NCI-H2081 (cell line): Measurements from ENCODE around the gene CNTLN.

Source experiments
- DNase-seq, 2 experiments: peaks; one replicate each; lab custom pipeline; 2025; lab: John Stamatoyannopoulos, UW

CNTLN gene, protein sequence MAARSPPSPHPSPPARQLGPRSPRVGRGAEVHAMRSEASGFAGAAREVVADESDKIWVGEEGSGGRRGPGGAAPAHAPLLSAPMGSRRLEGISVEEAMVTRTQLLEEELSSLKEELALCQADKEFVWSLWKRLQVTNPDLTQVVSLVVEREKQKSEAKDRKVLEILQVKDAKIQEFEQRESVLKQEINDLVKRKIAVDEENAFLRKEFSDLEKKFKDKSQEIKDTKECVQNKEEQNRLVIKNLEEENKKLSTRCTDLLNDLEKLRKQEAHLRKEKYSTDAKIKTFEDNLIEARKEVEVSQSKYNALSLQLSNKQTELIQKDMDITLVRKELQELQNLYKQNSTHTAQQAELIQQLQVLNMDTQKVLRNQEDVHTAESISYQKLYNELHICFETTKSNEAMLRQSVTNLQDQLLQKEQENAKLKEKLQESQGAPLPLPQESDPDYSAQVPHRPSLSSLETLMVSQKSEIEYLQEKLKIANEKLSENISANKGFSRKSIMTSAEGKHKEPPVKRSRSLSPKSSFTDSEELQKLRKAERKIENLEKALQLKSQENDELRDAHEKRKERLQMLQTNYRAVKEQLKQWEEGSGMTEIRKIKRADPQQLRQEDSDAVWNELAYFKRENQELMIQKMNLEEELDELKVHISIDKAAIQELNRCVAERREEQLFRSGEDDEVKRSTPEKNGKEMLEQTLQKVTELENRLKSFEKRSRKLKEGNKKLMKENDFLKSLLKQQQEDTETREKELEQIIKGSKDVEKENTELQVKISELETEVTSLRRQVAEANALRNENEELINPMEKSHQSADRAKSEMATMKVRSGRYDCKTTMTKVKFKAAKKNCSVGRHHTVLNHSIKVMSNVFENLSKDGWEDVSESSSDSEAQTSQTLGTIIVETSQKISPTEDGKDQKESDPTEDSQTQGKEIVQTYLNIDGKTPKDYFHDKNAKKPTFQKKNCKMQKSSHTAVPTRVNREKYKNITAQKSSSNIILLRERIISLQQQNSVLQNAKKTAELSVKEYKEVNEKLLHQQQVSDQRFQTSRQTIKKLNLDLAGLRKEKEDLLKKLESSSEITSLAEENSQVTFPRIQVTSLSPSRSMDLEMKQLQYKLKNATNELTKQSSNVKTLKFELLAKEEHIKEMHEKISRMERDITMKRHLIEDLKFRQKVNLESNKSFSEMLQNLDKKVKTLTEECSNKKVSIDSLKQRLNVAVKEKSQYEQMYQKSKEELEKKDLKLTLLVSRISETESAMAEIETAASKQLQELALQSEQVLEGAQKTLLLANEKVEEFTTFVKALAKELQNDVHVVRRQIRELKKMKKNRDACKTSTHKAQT (N-terminal part only)

DNA sequence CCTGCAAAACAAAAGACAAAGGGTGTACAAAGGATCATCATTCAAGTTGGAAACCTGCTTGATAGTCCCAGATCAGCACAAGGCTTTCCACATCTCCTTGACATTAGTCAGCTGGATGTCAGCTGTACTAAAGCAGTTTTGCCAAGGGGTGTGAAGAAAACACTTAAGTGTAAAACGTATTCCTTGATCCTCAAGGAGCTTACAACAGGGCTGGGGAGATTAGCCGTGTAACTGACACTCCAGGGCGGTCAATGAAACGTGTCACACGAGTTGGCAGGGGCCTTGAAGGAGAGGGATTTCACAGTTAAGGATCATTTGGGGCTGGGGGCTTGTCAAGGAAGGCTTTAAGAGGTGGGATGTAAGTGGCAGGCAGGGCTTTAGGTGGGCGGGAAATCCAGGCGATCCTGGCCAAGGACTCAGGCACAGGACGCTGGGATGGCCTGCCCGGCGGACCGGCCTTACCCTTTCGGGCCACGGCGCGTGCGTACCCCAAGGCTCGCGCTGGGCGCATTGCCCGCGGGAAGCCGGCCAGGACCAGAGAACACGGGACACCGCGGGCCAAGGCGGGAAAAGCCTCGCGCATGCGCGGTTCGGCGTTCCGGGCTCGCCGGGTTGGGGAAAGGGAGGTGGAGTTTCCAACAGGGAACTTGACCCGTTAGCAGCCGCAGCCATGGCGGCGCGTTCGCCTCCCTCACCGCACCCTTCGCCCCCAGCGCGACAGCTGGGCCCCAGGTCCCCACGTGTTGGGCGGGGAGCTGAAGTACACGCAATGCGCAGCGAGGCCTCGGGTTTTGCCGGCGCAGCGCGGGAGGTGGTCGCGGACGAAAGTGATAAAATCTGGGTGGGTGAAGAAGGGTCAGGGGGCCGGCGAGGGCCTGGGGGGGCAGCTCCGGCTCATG is at the start of gene CNTLN:
TSS of gene CNTLN (plus strand) at position 645 of the 899 bp plus-strand sequence. CDS start at position 671, 26 bp downstream.
- DNase-seq = peak; percentile 93 to 96

DNA sequence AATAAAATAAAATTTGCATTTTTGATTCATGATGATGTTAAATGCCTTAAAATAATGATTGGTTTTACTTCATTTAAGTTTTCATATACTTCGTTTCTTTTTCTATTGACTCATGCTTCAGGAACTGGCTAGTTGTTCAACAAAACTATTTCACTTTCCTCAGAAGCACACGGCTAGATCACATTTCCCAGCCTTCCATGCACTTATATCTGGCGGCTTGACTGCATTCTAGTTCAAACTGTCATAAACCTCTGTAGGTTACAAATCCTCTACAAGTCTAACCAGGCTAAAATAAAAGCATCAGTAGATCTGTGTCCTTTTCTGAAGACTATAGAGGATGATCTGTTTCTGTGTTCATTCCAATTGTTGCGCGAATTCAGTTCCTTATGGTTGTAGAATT is 46.3 kb upstream of the CNTLN start:
- DNase-seq = no peak

DNA sequence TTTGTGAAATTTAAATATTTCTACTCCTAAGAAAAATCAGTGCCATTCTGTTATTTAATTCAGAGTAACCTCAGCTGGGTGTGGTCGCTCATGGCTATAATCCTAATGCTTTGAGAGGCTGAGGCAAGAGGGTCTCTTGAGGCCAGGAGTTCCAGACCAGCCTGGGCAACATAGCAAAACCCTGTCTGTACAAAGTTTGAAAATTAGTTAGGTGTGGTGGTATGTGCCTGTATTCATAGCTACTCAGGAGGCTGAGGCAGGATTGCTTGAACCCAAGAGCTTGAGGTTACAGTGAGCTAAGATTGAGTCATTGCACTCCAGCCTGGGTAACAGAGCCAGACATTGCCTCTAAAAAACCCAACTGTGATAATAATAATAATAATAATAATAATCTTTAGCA is 44.8 kb upstream of the CNTLN start:
- DNase-seq = no peak

DNA sequence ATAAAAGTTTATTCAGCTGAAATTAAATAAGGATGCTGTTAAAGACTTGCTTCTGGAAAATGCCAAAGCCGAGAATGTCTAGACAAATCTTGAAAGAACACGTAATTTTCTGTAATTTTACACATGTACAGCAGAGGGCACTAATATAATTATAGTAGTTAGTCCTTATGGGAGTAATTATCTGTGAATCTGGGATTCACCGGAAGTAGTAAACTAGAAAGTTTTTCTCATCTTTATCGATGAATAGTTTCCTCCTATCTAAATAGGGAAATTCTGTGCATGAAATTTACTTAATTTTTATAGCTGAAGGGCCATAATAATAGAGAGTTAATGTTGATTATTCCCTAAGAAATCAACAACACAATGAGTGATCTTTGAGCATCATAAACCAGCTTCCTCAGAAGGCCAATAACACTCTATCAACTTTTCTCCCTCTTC is 18.4 kb upstream of the CNTLN start:
- peak; percentile 55 to 74 for DNase-seq

DNA sequence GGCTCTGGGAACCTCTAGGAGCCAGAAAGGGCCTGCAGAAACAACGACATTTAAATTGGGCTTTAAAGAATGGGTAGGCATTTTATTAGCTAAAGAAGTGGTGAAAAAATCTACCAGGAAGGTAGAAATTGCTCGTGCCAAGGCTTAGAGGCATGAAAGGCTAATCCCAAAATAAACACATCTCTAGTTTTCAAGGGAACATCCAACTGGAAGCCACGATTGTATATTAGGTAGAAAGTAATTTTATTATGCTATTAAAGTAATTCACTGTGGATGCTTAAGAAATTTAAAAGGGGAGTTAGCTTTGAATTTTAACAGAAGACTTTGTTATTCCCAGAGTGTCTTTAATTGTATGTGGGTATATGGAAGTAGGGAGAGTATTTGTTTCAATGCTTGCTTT is 17.5 kb upstream of the CNTLN start:
- DNase-seq = no peak

DNA sequence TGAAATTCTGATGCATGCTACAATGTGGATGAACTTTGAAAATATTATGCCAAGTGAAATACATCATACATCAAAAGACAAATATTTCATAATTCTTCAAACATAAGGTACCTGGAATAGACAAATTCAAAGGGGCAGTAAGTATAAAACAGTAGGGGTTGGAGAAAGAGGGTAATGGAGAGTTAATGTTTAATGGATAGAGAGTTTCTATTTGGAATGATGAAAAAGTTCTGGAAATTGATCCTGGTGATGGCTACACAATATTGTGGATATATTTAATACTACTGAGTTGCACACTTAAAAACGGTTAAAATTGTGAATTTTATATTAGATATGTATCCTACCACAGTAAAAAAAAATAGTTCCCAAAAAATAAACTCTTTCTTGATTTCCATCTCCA is 14.6 kb upstream of the CNTLN start:
- DNase-seq = no peak

DNA sequence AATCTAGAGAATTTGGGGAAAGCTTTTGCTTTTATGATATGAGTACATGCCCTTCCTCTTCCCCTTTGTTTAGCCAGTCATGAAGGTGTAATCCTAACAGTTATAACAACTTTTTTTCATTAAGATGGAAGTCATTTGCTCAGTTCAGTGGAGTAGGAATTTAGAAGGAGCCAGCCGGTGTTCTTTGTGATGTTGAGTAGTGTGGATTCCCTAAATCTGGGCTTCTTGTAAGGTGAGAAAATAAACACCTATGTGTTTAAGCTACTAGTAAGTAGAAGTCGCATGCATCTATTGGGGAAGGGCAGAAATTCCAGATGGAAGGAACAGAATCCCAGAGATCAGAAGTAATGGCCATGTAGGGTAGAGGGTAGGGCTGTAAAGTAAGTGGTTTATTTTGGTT is 13.6 kb upstream of the CNTLN start:
- no peak for DNase-seq

DNA sequence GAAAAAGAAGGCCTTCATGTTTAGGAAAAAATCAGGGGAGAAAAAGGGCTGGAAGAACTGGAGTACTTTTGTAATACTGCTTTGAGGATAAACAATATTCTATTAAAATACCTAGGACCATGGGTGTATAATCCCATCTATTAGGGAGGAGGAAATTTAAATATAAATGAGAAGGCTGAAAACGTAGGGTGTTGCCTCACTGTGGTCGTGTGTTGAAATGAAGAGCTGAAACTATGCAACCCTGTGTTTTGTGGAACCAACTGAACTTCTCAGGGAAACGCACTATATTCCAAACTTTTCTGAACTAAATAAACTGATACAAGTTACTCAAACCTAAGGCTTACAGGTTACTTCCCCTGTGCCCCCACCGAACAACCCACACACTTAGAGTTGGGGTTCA is 4.5 kb upstream of the CNTLN start:
- DNase-seq = no peak

DNA sequence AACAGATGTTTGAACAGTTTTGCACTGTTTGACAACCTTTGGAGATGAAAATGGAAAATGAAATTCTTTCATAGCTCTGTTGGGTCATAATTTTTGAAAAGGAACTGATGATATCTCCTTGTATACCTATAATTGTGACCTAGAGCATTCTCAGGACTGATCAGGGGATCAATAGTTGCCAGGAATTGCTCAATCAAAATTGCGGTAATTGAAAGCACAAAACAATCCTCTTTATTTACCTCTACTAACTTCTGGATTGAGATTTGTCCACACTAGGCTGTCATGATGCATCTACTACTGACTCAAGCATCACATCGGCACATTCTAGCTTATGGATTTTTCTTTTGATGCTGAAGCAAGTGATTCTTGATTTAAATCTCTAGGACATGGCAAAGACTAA is 4.1 kb upstream of the CNTLN start:
- DNase-seq = no peak

DNA sequence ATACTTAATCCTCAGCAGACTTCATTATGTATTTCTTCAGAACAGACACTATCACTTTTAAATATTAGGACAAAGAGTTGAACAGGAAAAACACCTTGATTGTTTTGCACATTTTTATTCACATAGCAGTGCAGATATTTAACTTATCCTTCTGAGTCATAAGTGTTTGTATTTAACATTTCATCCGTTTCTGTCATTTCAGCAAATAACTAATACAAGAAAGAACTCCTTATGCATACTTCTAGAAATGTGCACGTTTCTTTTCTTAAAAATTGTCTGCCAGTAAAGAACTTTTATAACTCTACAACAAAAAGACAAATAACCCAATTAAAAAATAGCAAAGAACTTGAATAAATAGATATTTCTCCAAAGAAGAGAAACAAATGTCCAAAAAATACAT is 3.3 kb upstream of the CNTLN start:
- DNase-seq = no peak

DNA sequence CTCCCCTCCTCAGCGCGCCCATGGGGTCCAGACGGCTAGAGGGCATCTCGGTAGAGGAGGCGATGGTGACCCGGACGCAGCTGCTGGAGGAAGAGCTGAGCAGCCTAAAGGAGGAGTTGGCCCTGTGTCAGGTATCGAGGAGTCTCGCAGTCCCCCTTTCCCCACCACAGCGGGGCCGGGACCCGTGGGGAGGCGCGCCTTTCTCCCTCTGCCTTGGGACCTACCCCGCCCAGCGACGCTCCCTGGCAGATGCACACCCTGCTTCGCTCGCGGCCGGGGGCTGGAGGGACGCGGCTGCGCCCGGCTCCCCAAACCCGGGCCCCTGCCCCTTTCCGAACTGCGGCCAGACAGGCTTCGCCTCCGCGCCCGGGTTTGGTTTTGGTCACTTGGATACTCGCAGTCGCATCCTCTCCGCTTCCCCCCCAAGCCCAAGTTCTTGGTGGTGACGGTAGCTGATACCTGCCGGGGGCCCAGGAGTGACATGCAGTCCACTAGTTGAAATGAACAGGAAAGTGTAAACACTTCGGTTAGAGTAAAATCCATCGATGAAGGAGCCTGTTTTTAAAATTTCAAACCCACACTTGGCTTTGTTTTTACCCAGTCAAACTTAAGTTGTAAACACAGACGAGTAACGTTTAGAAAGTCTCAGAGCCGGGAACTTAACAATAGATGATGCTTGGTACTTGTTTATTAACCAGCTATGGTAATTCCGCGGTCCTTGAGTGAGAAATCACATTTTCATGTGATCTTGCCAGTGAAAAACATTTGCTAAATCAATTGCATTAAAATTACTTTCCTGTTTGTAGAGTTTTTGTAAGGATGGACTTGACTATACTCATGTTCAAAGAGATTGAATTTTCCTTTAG is 688 bp downstream of the CNTLN start:
- peak; percentile 38 to 60 for DNase-seq

DNA sequence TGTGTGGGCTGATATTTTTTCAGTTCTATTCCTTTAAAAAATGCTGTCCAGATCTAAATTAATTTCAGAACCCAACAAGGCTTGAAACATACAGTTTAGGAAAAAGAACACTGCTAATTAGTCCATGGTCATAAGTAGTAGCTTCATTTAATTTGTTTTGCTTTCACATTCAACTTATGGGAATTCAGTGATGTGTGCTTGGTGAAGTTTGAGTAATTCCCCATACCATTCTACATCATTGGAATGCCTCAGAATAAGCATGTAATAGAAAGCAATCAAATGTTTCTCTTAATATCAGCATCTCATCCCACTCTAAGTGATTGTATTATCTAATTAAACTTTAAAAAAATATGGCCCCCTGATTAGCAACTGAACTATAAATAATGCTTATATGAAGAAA is 2.7 kb downstream of the CNTLN start:
- DNase-seq = no peak

DNA sequence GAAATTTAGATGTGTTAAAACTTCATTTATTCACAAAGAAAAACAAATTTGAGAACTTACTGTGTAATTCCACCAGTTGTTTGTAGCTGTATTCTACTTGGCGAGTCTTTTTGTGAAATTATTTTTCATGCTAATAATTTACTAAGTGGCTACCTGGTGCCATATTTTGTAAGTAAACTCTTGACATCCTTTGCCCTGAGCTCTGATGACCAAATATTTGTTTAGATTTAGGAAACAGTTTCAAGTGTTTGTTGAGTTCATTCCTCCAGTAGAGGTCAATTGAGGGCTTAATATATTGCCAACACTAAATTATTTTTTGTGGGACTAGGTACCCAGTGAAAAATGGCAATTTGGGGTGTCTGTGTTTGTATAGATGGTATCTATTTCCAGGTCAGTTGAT is 3.7 kb downstream of the CNTLN start:
- no peak for DNase-seq

DNA sequence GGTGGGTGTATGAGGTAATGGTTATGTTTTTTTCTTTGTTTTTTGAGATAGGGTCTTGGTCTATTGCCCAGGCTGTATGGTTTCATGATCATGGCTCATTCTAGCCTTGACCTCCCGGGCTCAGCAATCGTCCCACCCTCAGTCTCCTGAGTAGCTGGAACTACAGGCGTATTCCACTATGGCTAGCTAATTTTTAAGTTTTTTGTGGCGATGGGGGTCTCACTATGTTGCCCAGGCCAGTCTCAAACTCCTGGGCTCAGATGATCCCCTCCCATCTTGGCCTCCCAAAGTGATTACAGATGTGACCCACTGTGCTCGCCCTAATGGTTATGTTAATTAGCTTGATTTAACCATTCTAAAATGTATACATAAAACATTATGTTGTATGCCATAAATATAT is 5.6 kb downstream of the CNTLN start:
- DNase-seq = no peak

DNA sequence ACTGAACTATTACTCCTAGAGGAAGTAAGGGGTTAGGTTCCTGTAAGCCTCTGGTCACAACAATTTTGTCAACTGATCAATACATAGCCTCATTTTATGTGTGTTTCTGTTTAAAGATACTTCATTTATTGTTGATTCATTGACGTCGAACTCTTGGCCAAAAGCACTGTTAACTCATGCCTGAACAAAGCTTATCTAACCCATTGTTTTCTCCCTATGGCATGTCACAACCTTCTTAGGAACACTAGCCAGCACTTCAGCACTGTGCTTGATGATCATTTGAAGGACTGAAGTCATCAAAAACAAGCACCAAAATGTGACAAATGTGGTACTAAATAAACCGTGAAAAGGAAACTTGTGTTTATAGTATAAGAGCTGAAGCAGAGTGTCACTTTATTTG is 13.5 kb downstream of the CNTLN start:
- no peak for DNase-seq

DNA sequence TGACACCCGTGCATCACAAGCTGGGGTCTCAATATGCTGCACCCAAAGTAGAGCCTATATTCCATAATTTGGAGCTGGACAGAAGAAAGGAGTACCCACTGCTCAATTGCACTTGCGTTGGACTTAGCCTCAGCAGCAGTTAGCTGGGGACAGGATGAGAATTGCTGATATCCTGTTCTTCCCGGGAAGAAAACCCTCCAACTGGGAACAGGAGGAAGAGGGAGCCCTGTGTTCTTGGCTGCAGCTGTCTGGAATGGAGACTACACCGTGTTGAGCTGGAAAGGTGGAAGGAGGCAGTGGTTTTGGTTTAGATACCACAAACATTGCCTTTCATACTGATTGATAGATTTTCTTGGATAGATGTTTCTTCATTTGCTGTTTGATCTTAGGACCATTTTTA is 24.6 kb downstream of the CNTLN start:
- no peak for DNase-seq

DNA sequence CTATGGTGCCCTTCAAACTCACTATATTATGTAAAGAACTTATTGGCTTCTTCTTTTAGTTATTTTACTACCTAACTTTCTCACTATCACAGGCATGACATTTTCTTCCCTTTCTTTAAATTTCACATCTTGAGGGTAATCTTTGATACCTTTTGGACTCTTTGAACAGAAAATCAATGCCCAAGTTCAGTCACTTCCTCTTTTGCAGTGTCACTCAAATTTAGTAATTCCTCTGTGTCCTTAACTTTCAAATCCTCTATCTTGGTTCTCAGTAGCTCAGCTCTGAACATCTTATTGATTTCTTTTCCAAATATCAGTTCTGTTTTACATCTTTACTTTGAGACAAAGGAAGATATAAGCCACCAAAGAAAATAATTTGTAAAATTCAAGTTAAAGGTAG is 25.5 kb downstream of the CNTLN start:
- no peak for DNase-seq

DNA sequence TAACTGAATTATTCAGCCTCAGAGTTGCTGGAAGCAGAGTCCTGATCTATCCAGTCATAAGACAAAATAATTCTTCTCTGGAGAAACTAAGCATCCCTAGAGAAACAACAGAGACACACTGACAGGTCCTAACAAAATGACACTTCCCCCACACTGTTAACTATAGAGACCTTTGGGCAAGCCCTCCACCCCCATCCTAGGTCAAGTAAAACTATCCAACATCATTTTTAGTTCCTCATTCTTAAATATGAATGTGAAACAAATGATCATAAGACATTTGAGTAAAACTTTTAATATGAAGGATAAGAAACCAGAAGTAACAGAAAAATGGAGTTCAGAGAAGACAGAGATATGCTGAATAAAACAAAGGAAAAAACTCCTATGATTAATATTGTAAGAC is 30.9 kb downstream of the CNTLN start:
- no peak for DNase-seq

DNA sequence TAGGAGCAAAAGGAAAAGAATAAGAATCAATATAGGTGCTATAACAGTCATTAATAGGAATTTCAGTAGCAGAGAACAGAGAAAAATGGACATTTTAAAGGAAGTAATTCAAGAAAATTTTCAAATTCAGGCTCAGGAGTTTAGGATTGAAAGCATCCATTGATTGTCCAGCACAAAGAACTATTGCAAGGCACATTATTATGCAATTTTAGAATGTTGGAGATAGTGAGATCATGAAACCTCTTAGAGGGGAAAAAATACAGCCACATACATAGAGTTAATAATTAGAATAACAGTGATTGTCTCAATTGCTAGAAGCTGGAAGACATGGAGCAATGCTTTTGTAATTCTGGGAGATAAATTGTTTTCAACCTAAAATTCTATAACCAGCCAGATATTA is 31.5 kb downstream of the CNTLN start:
- DNase-seq = no peak
